Activated T-cell treated with anti-CD3 and anti-CD28 coated beads, Interleukin-2, amount 50 U/mL, for 48 hours (primary cell): ENCODE results near the gene USP15.
"Not testable (repeated sequence)": the region's sequence is repeated elsewhere in the genome, so short reads cannot be mapped to it uniquely, and the experiment has no call there.

Experiments
- DNase-seq, 2 experiments: peaks; one replicate each; pipeline ENCODE4 v3.0.0-alpha.2; 2020

Gene USP15

DNA sequence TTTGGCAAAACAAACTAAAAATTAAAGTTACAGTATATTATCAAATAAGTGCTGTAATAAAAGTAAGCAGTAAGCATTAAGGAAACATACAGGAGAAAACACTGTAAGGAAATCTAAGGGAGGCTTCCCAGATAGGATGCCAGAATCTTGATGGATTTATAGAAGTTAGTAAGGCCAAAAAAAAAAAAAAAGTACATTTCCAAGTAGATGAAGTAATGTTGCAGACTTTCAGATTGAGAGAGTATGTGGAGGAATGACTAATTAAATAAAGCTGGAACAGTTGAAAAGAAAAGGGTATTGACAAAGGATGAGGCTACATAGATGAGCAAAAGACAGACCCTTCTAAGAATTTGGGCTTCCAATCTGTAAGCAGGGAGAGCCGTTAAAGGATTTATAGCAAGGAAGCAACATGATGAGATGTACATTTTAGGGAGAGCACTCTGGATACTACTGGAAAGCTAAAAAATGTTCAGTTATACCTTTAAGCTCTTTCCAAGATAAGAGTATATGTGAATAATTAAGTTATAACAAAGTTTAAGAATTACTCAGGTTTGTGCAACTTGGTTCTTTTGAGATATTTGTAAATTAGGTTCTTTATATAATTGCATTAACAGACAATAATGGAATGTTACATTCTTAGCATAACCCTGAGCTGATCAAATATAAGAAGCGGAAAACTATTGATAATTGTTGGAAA is 119.0 kb downstream of the USP15 start:
- no peak for DNase-seq

- DNase-seq = no peak
Observed at GRCh38 chr12:62379723-62380045, 119.5 kb downstream of the USP15 start.

GRCh38 chr12:62382526-62382925 is 122.3 kb downstream of the USP15 start:
- DNase-seq = no peak

DNA sequence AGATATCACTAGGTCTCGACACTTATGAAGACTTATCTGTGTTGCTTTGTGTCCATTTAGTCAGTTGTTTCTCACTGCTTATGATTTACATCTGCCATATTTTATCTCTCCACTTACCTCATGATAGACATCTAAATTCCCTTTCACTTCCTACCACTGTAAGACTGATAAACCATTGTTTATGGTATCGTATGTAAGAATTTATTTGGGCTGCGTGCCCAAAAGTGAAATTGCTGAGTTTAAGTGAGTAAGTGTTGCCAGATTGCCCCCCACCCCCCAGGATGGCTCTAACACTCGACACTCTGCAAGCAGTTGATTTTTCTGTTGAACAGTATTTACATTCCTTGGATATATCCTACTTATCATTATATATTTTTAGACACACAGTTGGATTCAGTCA is 136.5 kb downstream of the USP15 start:
- no peak for DNase-seq

GRCh38 chr12:62400135-62400534 is 139.9 kb downstream of the USP15 start:
- DNase-seq = no peak

- DNase-seq = no peak
Observed at GRCh38 chr12:62401631-62402030, 141.4 kb downstream of the USP15 start.

DNA sequence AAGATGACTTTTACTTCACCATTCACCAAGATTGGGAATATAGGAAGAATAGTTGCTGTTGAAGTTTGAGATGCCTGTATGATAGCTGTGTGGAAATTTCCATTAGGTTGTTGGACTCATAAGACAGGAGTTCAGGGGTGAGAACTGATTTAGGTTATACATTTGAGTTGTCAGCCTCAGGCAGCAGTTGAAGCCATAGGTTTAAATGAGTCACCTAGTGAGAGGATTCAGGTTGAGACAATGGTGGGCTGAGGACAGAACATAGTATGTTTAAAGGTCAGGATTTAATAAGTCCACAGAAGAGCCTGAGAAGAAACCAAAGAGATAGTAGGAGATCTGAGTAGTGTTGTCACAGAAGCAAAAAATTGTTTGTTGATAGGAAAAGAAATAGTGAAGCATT is 142.8 kb downstream of the USP15 start:
- no peak for DNase-seq

DNA sequence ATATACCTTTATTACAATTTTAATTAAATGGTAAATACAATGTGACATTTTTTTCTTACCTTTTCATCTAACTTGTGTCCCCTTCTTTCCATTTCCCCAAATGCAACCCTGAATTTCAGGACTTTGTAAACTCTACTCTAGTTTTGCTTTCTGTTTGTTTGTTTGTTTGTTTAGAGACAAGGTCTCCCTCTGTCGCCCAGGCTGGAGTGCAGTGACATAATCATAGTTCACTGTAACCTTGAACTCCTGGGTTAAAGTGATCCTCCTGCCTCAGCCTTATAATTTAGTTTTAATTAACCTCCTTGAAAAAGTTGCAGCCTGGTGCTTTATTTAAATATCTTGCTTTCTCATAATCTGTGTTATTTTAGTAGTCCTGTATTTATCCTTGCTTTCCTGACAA is 147.4 kb downstream of the USP15 start:
- DNase-seq = no peak

DNA sequence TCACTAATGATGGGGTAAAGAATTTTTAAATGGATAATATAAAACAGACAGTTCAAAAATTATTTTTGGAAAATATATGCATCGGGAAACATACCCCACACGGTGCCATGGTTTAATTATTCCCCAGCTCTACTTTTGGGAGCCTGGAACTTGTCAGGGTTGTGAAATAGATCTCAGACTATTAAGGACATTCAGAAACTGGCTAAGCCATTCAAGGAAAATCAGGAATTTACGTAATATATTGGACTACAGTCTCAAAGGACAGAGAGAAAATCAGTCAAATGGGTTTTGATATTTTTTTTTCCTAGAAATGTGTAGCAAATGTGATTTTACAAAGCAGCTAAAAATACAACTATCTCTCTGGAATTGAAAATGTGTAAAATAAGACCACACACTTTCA is 148.9 kb downstream of the USP15 start:
- DNase-seq = no peak

GRCh38 chr12:62414180-62414579 is 154.0 kb downstream of the USP15 start:
- no peak for DNase-seq

GRCh38 chr12:62426089-62426488 is 165.9 kb downstream of the USP15 start:
- DNase-seq = no peak

DNA sequence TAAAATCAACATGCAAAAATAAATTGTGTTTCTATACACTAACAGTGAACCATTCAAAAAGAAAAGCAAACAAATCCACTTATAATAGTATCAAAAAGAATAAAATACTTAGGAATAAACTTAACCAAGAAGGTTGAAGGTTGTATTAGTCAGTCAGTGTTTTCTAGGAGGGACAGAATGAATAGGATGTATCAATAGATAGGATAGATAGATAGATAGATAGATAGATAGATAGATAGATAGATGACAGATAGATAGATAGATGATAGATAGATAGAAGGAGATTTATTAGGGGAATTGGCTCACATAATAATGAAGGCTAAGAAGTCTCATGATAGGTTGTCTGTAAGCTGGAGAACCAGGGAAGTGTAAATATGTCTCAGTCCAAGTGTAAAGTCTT is 169.3 kb downstream of the USP15 start:
- DNase-seq = no peak

DNA sequence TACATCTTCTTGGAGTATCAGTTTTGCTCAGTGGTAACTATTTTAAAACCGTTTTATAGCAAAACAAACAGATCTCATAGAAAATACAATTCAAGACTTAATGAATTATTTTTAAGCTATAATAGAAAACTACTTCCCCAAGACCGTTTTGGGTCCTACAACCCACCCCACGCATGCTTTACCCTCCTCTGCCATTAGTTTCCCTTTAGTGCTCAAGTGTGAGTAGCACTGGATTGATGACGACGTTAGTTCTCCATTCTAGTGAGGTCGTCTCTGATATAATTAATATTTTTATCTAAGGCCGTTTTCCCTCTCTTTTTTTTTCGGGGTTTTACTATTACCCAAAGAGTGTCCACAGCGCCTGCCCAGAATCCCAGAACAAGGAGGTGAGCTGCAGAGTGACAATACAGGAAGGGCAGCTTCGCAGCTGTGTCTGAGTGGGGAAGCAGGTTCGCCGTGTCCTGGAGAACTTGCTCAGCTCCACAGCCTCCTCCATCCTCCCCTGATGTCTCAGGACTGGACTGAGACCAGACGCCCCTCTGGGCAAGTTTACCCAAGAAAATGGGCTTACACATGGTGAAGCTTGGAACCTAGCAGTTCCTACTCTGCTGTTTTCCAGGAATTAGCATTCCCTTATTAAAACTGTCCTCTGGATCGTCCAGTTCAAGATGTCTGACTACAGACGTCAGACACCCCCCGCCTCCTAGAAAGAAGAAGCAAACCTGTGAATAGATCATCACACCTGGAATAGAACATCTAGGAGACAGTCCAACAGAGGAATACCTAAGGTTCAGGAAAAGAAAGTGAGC is 174.5 kb downstream of the USP15 start:
- peak; percentile 22 to 30 for DNase-seq

DNA sequence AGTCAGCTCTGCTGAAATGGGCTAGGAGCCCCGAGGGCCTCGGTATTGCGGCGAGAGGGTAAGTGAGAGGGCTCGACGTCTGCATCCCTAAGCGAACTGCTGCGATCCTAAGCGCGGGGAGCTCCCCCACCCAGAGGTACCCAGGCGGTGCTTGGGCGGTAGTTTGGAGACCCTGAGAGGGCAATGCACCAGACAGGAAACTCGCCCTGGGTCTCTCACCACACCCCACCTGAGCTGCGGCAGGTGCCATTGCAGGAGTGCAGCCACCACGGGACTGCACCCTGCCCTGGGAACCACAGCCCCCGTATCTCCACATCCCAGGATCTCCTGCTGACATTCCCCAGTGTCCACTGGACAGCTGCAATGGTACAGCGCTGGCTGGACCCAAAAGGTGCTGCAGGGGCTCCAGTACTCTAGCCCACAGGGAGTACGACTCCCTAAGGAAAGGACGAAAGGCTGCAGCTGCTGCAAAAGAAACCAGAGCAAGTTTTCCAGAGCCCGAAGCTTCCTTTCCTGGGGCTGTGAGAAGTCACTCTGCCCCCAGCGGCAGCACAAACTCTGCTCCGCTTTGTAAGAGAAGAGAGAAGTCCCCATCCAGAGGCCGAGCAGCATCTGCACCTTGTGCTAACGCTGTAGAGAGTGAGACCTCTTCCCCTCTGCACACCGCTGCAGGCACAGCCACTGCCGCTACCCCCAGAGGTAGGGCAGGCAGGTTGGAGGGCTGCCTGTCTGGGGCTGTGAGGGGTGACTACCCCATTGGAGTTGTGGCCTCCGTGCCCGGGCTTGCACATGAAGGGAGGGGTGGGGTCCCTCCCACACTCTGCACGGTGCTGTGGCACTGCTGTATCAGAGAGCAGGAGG is 175.3 kb downstream of the USP15 start:
- DNase-seq = peak; percentile 56 to 58

DNA sequence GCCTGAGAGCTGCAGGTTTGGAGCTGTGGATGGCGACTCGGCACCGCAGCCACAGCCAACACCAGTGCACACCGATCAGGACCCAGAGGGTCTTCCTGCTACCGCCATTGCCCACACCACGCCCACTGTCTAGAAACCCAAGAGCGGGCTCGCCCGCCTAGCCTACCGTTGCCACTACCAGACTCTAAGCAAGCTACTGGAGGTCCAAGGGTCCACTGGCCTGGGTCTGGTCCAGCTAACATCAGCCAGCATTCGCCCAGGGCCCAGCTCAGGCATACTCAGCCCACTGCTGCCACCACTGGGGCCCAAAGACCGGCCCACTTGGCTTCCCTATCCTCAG is 175.9 kb downstream of the USP15 start:
- no peak for DNase-seq

- peak; percentile 35 to 42 for DNase-seq
Observed at GRCh38 chr12:62438098-62438692, 178.0 kb downstream of the USP15 start.

DNA sequence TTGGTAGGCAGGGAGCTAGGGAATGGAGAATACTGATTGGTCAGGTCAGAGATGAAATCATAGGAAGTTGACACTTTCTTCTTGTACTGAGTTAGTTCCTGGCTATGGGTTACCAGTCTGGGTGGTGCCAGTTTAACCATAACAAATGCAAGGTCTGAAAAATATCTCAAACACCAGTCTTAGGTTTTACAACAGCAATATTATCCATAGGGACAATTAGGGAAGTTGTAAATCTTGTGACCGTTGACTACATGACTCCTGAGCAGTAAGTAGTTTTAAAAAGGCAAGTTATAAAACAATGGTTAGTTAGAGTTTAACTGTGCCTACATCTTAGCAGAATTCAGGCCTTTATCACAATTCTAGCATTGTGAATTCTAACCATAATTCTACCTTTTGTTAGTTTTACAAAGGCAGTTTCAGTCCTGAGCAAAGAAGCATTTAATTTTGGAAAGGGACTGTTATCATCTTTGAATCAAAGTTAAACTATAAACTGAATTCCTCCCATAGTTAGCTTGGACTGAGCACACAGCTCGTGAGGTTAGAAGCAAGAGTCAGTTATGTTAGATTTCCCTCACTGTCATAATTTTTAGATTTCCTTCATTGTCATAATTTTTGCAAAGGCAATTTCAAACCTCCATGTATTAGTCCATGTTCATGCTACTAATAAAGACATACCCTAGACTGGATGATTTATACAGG is 186.7 kb downstream of the USP15 start:
- no peak for DNase-seq

- no peak for DNase-seq
Observed at GRCh38 chr12:62448436-62448835, 188.2 kb downstream of the USP15 start.

DNA sequence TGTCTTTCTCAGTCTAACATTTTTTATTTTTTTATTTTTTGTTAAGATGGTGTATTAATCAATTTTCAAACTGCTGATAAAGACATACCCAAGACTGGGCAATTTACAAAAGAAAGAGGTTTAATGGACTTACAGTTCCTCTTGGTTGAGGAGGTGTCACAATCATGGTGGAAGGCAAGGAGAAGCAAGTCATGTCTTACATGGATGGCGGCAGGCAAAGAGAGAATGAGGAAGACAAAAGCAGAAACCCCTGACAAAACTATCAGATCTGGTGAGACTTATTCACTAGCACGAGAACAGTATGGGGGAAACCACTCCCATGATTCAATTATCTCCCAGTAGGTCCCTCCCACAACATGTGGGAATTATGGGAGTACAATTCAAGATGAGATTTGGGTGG is 195.2 kb downstream of the USP15 start:
- DNase-seq = not testable (repeated sequence)

GRCh38 chr12:62458626-62459025 is 198.4 kb downstream of the USP15 start:
- DNase-seq = no peak

GRCh38 chr12:62459976-62460375 is 199.8 kb downstream of the USP15 start:
- no peak for DNase-seq

DNA sequence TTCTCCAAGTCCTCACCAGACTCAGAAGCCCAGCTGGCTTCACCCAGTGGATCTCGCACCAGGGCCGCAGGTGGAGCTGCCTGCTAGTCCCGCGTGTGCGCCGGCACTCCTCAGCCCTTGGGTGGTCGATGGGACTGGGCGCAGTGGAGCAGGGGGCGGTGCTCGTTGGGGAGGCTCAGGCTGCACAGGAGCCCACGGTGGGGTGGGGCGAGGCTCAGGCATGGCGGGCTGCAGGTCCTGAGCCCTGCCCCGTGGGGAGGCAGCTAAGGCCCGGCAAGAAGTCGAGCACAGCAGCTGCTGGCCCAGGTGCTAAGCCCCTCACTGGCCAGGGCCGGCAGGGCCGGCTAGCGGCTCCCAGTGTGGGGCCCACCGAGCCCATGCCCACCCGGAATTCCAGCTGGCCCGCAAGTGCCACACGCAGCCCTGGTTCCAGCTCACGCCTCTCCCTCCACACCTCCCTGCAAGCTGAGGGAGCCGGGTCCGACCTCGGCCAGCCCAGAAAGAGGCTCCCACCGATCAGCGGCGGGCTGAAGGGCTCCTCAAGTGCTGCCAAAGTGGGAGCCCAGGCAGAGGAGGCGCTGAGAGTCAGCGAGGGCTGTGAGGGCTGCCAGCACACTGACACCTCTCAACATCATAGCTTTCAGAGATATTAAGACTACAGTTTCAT is 201.1 kb downstream of the USP15 start:
- DNase-seq = not testable (repeated sequence)
